B cell (primary cell): ENCODE results near the gene IL13RA1. TPM values are rescaled to one million over a fixed set of nuclear protein-coding genes. Genes with fewer than 3 reads are reported as not detected.
A peak's percentile ranks its signal among the peaks of the same experiment; 100 is the strongest.

Source experiments
- ATAC-seq: fragments of 200-7000 bp; cut with Tn5 transposase; one replicate; pipeline ENCODE4 v1.10.0; 2021; ENCODE audit warnings: low read depth, mild to moderate bottlenecking, moderate number of reproducible peaks, moderate library complexity
- CTCF ChIA-PET: fragments of 350-600 bp; sonication (Branson Sonifier 250); formaldehyde crosslinking; loops from one replicate; lab custom pipeline; 2021; ENCODE audit warnings: antibody characterized with exemption, inconsistent platforms; lab: Charles Lee
- POLR2A ChIA-PET: fragments of 350-600 bp; sonication (Branson Sonifier 250); formaldehyde crosslinking; loops from one replicate; lab custom pipeline; 2021; ENCODE audit warnings: antibody characterized with exemption; lab: Charles Lee
- DNase-seq: peaks from one replicate; pipeline ENCODE4 v3.0.0; 2013
- H2AFZ ChIP-seq: 2 replicates; pipeline ENCODE4 v1.6.1; 2012; ENCODE audit warnings: mild to moderate bottlenecking, low read depth, low read length; ENCODE audit not compliant: insufficient read depth, poor library complexity, severe bottlenecking
- H3K27ac ChIP-seq, 2 donors: 1 replicate in 1 of 2; 2 replicates in 1 of 2; pipeline ENCODE4 v1.5.1; 2012 to 2013; ENCODE audit warnings: low read length in 2 of 2, mild to moderate bottlenecking in 2 of 2, moderate library complexity in 1 of 2
- H3K27me3 ChIP-seq, 4 experiments: fragments of 200-600 bp in 1 of 4; sonication (generic) in 1 of 4; replicated peaks in 1 of 4; 1 replicate in 2 of 4; 2 replicates in 2 of 4; pipeline versions ENCODE4 v1.6.1 to v1.7.0; 2013 to 2016; ENCODE audit warnings: low read length in 3 of 4, mild to moderate bottlenecking in 2 of 4, mixed read lengths in 1 of 4, moderate library complexity in 1 of 4; ENCODE audit not compliant: insufficient read depth in 4 of 4, control insufficient read depth in 3 of 4; ENCODE audit errors: control extremely low read depth in 1 of 4
- H3K36me3 ChIP-seq, 2 experiments: replicated peaks in 1 of 2; 1 replicate in 1 of 2; 2 replicates in 1 of 2; pipeline versions ENCODE4 v1.6.1 to v1.7.1; 2013; ENCODE audit warnings: low read length in 1 of 2; ENCODE audit not compliant: insufficient read depth in 2 of 2, control insufficient read depth in 1 of 2; ENCODE audit errors: control extremely low read depth in 1 of 2, extremely low read depth in 1 of 2
- H3K4me1 ChIP-seq, 2 donors: fragments of 200-600 bp in 1 of 2; sonication (generic) in 1 of 2; 1 replicate in 1 of 2; 2 replicates in 1 of 2; pipeline versions ENCODE4 v1.5.1 to v1.6.1; 2013 to 2017; ENCODE audit warnings: low read length in 2 of 2; ENCODE audit not compliant: control insufficient read depth in 2 of 2, insufficient read depth in 2 of 2
- H3K4me2 ChIP-seq: replicated peaks from 2 replicates; pipeline ENCODE3; 2012; ENCODE audit warnings: mild to moderate bottlenecking, low read depth, low read length; ENCODE audit not compliant: poor library complexity, severe bottlenecking
- H3K4me3 ChIP-seq, 5 experiments: fragments of 200-600 bp in 1 of 5; sonication (generic) in 1 of 5; 1 replicate in 3 of 5; 2 replicates in 2 of 5; pipeline versions ENCODE4 v1.5.1 to v1.7.0; 2011 to 2016; ENCODE audit warnings: low read length in 4 of 5, mild to moderate bottlenecking in 4 of 5, low read depth in 2 of 5, control low read depth in 1 of 5, moderate library complexity in 1 of 5; ENCODE audit not compliant: insufficient read depth in 1 of 5; ENCODE audit errors: control extremely low read depth in 1 of 5, extremely low read depth in 1 of 5
- H3K79me2 ChIP-seq: fragments of 200-600 bp; sonication (generic); one replicate; pipeline ENCODE4 v1.6.0; 2016; ENCODE audit warnings: low read length; ENCODE audit not compliant: control insufficient read depth, insufficient read depth
- H3K9ac ChIP-seq: fragments of 200-600 bp; sonication (generic); 2 replicates; pipeline ENCODE4 v1.6.1; 2017; ENCODE audit warnings: mild to moderate bottlenecking, low read length, moderate library complexity
- H3K9me3 ChIP-seq, 3 donors: one replicate each; pipeline versions ENCODE4 v1.6.1 to v1.7.1; 2013; ENCODE audit warnings: low read length in 2 of 3; ENCODE audit not compliant: control insufficient read depth in 2 of 3, insufficient read depth in 1 of 3; ENCODE audit errors: control extremely low read depth in 1 of 3
- H4K20me1 ChIP-seq: 2 replicates; pipeline ENCODE4 v1.6.0; 2012; ENCODE audit warnings: mild to moderate bottlenecking, low read length; ENCODE audit not compliant: insufficient read depth, control insufficient read depth, poor library complexity, severe bottlenecking
- H3K27ac Mint-ChIP-seq: one replicate; pipeline ENCODE4 v1.8.0; 2021; ENCODE audit warnings: mixed read lengths
- H3K27me3 Mint-ChIP-seq: one replicate; pipeline ENCODE4 v1.8.0; 2021; ENCODE audit warnings: mixed read lengths
- H3K4me1 Mint-ChIP-seq: one replicate; pipeline ENCODE4 v1.8.0; 2021; ENCODE audit warnings: mixed read lengths
- H3K4me3 Mint-ChIP-seq: one replicate; pipeline ENCODE4 v1.8.0; 2021; ENCODE audit warnings: mixed read lengths
- H3K9me3 Mint-ChIP-seq: one replicate; pipeline ENCODE4 v1.8.0; 2022; ENCODE audit warnings: mixed read lengths; ENCODE audit not compliant: insufficient read depth
- CTCF ChIP-seq: fragments of 200-600 bp; IDR thresholded peaks from one replicate; pipeline ENCODE4 v1.8.0; 2022; ENCODE audit warnings: antibody characterized with exemption, mild to moderate bottlenecking
- EZH2 ChIP-seq: IDR thresholded peaks from 2 replicates; pipeline ENCODE4 v1.6.1; 2012; ENCODE audit warnings: borderline replicate concordance, low read depth, mild to moderate bottlenecking, moderate library complexity, low read length; ENCODE audit not compliant: insufficient read depth, poor library complexity, severe bottlenecking
- WGBS: methylation state at CpG from one replicate; pipeline ENCODE4 v1.1.5; 2013; ENCODE audit warnings: missing lambda C conversion rate; ENCODE audit not compliant: insufficient coverage; 5-methylcytosine and 5-hydroxymethylcytosine counted together
- intact Hi-C: fragments of 100-400 bp; cut with micrococcal nuclease; formaldehyde crosslinking; loops from one replicate; pipeline ENCODE4 v1.10.0; 2022
- polyA plus RNA-seq: library from polyadenylated mRNA; depleted of rRNA; stranded (reverse); fragments of >200 nt; gene quantifications from 2 replicates; pipeline ENCODE4 v1.2.3, GENCODE V29; 2012
- total RNA-seq, 2 donors: library from RNA; stranded (reverse); fragments of 120-200 nt in 1 of 2; gene quantifications; 1 replicate in 1 of 2; 2 replicates in 1 of 2; pipeline versions ENCODE4 v1.2.3 to v1.2.4, GENCODE V29; 2013 to 2022

IL13RA1 gene
- total and polyA plus RNA-seq, 2 donors (not counting 1 experiment from before 2014, with no cell fraction given): 9.2 to 36.1 TPM

DNA sequence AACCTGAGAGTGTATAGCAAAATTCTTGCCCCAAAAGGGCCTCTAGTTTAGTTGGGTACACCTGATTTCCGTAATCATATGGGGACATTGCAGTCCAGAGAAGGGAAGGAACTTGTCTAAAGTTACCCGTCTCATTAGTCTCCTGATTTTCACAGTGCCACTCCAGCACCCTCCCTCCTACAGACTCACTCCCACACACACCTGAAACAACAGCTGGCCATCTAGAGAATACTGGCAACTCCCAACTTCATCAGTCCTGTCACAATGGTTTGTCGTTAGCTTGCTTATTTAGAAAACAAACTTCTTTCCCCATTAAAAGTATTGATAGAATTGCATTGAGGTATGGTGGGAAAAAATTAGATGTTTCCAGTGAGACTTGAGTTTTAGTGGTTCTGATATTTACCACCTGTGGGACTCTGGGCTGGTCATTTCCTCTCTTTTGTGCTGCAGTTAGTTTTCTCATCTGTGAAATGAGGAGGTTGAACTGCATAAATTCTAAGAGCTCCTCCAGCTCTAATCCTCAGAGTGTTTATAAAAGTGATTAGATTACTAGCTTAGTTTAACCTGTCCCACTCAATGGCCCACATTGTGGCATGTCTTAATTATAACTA lies 1.7 kb downstream of the IL13RA1 start:
- Histone ChIP-seq H3K27me3 (no peaks in the 10 kb centered on the region), H3K9ac (no peak overlapping the region), H4K20me1 (no peaks in the 10 kb centered on the region), H2AFZ (no peak overlapping the region), H3K9me3 (no peaks in the 10 kb centered on the region), H3K36me3 (no peaks in the 10 kb centered on the region), H3K79me2 (no peaks in the 10 kb centered on the region), H3K27ac (no peak overlapping the region), H3K4me2 (peak overlapping the region; percentile 11), H3K4me3 (peak overlapping the region in 1 of 5 experiments; percentile 56), H3K4me1 (peaks cover 36 to 58% of the 10 kb centered on the region in 2 donors)
- DNase-seq (no peak), ATAC-seq (no peak)
- Mint-ChIP-seq H3K4me3 (peak overlapping the region; percentile 83), H3K27ac (peak overlapping the region; percentile 41), H3K4me1 (peaks cover 54% of the 10 kb centered on the region), H3K9me3 (no peaks in the 10 kb centered on the region), H3K27me3 (no peaks in the 10 kb centered on the region)
- ChIA-PET CTCF (interaction anchor here (0.6 to 1.0 kb wide), 2 partner anchors 42 to 47 kb away, joined by 3 to 5 read pairs; no protein-coding TSS in a partner anchor), POLR2A (interaction anchor here (0.5 kb wide), 1 partner anchor 11 kb away, joined by 5 read pairs; no protein-coding TSS in a partner anchor)
- TF ChIP-seq EZH2 (no peak), CTCF (no peak)
- intact Hi-C loops: no loop called here
- WGBS: no CpG with 5 or more reads among the region's 3 CpGs

- Histone ChIP-seq H3K4me3 (no peak overlapping the region), H3K79me2 (no peaks in the 10 kb centered on the region), H3K9ac (no peak overlapping the region), H3K27me3 (no peaks in the 10 kb centered on the region), H3K36me3 (no peaks in the 10 kb centered on the region), H2AFZ (no peak overlapping the region), H3K27ac (no peak overlapping the region), H3K9me3 (no peaks in the 10 kb centered on the region), H3K4me1 (peaks cover 29 to 45% of the 10 kb centered on the region in 2 donors), H4K20me1 (no peaks in the 10 kb centered on the region), H3K4me2 (peak overlapping the region; percentile 0)
- TF ChIP-seq EZH2 (no peak), CTCF (no peak)
- 100% methylated on average over 1 of the region's 4 CpGs for whole genome bisulfite sequencing
- Mint-ChIP-seq H3K4me1 (peaks cover 47% of the 10 kb centered on the region), H3K27ac (peak overlapping the region; percentile 74), H3K9me3 (no peaks in the 10 kb centered on the region), H3K4me3 (peak overlapping the region; percentile 56), H3K27me3 (no peaks in the 10 kb centered on the region)
- DNase-seq (no peak), ATAC-seq (no peak)
- intact Hi-C loops: loop anchor here (10.0 kb wide), 1 partner anchor 46 kb away; no protein-coding TSS in a partner anchor
- POLR2A ChIA-PET: no interaction called here
- CTCF ChIA-PET: interaction anchor here (1.2 kb wide), 1 partner anchor 72 kb away, joined by 3 read pairs; no protein-coding TSS in a partner anchor
Observed at GRCh38 chrX:118730500-118731247, 3.3 kb downstream of the IL13RA1 start.
